ENCODE measurements around the gene ABCB9. TPM values are rescaled to one million over a fixed set of nuclear protein-coding genes. Genes with fewer than 3 reads are reported as not detected.

ABCB9 gene
- total and polyA plus RNA-seq, 2 of the 8 experiments (the other 6 are each of a cell fraction or from before 2014, with no cell fraction given) = 3.8 to 8.0 TPM

DNA sequence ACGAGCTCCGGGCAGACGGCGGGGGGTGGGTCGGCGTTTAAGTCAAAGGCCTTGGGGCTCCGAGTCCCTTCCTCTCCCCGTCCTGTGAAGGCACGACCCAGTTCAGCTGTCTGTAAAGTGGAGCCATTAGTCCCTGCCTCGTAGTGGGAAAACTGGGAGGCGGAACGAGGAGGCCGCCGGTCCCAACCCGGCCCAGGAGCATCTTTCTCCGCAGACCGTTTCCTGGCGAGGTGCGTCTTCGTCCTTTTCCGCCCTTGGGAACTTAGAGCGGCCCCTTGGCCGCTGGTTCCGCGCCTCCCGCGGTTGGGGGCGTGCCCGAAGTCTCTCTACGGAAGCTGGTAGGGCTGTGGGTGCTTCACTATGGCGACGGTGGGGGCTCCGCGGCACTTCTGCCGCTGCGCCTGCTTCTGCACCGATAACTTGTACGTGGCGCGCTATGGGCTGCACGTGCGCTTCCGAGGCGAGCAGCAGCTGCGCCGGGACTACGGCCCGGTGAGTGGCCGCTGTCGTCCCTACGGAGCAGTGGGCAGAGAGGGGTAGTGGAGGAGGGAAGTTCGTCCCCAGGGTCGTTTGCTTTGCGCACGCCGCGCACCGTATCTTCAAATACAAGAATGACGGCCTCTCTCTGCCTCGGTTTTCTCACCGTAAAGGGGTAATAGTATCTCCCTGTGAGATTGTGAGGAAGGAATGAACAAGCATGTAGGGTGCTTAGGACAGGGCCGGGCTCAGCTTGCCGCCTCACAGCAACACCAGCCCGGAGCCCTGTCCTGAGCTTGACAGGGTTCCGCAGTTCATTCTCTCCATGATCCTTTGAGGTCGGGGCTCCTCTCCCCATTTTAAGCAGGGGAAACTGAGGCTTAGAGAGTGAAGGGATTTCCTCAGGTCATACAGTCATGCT lies 8.9 kb upstream of the ABCB9 start, which contains the start of gene OGFOD2 (continued):
- no peak for TF ChIP-seq SAP30 (IDR thresholded peaks at IDR 0.05; ENCODE audit: insufficient read depth, insufficient replicate concordance, low read length)

Measured in H1 (cell line).